Measurements from ENCODE around the gene DLG2.
"Not testable (repeated sequence)": the region's sequence is repeated elsewhere in the genome, so short reads cannot be mapped to it uniquely, and the experiment has no call there.

The DLG2 gene

GRCh38 chr11:83642500-83642899 is 1984.6 kb downstream of the DLG2 start:
- DNase-seq, result no peak

DNA sequence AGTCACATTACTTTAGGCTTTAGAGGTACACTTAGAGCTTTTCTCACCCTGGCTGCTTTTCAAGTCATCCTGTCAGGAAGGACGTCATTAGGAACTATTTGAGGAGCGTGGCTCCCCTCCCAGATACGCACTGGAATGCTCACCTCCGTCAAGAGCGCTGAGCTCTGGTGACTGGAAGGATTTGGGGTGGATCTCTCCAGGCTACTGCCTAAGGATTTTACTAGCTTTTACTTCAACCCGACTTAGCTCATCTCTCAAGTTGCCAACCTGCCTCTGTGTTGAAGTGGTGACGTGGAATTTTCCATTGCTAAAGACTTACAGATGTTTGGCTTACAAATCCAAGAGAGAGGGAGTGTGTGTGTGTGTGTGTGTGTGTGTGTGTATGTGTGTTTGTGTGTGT is 1985.6 kb downstream of the DLG2 start:
- DNase-seq, result no peak

DNA sequence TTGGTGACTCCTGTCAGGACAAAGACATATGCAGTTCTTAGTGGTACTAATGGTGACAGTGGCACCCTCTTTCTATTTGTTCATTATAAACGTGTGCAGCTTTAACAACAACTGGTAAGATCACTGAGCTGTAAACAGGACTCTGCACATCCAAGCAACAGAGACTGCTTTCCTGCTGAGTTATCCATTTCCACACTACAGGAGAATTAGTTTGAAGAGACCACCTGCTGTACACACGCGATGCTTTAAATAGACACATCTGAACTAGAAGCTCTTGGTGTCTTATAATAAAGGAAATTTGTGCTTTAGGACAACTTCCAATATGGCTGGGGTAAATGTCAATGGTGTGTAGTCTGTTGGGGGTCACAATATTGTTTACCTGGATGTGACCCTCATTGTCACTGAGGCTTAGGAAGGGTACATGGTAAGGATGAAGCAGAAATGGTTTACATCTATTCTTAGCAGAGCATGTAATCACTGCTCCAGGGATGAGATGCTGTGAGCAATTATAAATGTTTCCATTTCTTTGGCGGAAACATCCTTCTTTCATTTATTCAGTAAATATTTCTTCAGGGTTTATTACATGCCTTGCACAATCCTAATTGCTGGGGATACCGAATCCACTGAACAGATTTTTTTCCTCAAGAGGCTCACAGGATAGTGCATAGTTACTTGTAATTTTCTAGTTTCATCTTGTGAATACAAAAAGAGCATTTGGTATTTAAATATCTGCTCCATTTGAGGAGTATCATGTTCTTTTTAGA is 1987.0 kb downstream of the DLG2 start:
- DNase-seq, result no peak

- no peak for DNase-seq
Observed at GRCh38 chr11:83635166-83635565, 1992.0 kb downstream of the DLG2 start.

DNA sequence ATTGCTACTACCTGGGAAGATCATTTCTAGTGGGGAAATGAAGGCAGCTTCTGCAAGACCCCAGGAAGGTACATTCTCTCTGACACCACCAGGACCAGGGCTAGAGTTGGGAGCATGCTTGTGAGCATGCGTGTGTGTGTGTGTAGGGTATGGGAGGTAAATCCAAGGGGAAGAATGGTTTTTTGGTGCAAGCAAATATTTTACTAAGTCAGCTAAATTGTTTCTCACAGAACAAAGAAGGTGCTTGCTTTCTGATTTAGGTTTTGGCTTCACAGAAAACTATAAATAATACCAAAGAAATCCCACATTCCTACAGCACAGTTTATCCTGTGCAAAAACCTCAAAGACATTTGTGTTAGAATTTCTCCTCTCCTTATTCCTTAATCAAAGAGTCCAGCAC is 1996.9 kb downstream of the DLG2 start:
- no peak for DNase-seq

GRCh38 chr11:83629775-83630174 is 1997.4 kb downstream of the DLG2 start:
- no peak for DNase-seq

DNA sequence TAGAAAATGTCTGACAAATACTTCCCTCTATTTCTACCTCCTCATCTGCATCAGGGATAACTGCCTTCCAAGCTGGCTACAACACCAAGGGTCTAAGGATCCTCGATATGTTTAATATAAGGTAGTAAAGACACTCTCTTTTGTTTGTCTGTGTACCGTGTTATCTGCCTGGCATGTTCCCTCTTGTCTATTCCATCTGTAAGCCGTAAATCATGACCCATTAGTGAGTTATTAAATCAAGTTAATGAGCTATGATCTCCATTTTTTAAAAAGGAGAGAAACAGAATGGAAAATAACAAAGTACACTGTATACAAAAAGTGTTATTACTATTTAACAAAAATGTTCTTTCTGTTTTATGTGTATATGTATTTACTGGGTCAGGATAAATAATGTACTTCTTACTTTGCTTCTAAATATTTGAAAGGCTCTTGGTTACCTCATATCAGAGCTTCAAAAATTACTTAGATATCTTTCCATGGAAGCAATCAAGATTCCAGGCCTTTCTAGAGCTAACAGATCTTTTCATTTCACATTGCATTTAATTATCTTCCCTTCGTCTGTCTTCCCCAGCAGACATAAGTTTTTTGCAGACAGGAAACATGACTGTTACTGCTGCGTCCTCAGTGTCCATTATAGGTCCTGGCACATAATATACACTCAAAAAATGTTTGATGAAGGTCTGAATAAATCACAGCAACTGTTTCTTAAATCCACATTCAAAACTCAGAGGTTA is 1998.4 kb downstream of the DLG2 start:
- no peak for DNase-seq

- no peak for DNase-seq
Observed at GRCh38 chr11:83625336-83625735, 2001.8 kb downstream of the DLG2 start.

DNA sequence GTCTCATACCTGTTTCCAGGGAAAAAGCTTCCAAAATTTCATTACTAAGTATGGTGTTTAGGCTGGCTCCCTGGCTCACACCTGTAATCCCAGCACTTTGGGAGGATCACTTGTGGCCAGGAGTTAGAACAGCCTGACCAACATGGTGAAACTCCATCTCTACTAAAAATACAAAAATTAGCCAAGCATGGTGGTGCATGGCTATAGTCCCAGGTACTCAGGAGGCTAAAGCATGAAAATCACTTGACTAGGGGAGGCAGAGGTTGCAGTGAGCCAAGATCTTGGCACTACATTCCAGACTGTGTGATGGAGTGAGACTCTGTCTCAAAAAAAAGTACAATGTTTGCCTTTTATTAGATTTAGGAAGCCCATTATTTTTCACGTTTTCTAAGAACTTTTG is 2009.5 kb downstream of the DLG2 start:
- no peak for DNase-seq

DNA sequence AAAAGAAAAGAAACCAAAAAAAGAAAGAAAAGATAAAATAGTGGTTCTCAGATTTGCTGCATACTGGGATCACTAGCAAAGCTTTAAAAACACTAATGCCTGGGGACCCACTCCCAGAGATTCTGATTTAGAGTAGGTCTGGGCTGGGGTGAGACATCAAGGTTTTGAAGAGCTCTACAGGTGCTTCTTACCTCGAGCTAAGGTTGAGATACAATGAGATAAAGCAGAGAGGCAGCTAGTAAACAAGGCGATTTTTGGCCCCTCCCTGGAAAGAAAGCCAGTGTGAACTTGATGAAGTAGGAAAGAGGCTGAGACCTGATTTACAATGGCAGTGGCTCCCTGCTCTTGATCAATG is 2013.4 kb downstream of the DLG2 start:
- DNase-seq, result no peak

DNA sequence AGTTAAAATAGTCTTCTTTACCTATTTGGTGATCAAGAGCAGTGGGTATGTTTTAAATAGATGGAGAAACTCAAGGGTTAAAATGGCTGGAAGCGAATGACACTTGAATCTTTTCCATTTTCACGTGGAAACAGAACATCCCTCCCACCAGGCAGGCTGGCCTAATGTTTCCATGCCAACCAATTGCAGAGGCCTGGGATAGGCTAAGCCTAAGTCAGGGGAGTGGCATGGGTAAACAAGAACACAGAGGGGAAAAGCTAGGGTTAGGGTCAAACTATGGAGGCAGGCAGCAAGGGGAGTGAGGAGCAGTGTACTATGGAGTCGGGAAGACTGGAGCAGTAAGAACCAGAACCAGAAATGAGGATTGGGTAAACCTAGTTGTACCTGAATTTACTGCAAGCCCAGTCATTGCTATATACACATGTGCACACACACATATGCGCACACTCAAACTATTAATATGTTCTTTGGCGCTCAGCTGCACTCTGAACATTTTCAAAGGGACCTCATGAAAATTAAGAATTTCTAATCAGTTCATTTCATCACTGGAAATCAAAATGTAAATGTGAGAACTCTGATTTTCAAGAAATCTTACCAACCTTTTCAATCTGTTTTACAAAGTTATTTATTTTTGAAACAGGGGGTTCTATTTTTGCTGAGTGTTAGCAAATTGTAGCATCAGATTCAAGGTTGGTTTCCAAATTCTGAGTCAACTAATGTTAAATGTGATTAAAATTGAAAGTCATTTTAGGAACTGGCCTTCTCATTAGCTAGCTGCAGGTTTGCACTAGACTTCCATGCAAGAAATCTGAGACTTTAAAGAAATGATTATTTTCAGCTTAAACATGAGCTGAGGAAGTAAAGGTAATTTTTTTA is 2014.0 kb downstream of the DLG2 start:
- DNase-seq, result no peak

- no peak for DNase-seq
Observed at GRCh38 chr11:83611600-83611999, 2015.5 kb downstream of the DLG2 start.

DNA sequence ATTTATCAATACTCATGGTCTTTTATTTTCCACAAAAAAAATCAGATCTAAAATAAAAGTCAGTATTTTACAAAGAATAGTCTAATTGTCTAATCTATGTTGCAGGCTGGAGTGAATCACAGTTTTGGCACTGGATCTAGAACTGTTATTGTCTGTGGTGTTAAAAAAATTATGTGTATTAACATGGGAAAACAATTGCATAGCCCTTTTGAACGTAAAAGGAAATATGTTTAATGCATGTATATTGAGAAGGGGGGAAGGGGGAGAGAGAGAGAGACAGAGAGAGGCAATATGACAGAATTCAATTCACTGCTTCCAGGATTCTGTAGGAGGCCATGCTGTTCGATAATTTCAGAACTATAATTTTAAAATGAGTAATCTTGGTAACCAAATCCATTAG is 2016.1 kb downstream of the DLG2 start:
- DNase-seq, result no peak

- no peak for DNase-seq
Observed at GRCh38 chr11:83609191-83609590, 2018.0 kb downstream of the DLG2 start.

DNA sequence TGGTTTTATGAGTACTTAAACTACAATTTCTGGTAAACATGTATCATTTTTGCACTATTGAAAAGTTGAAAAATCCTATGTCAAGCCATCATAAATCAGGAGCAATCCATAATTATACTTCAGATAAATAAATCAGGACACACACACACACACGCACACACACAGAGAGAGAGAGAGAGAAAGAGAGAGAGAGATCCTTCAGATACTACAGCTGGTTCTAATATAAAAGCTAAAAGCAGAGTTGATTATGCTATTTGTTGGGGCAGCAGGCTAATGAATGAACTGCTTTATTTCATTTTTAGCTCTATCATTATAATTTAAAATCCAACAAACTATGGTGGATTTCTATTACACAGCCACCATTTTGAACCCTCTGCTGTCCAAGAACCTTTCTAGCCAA is 2018.6 kb downstream of the DLG2 start:
- DNase-seq, result no peak

DNA sequence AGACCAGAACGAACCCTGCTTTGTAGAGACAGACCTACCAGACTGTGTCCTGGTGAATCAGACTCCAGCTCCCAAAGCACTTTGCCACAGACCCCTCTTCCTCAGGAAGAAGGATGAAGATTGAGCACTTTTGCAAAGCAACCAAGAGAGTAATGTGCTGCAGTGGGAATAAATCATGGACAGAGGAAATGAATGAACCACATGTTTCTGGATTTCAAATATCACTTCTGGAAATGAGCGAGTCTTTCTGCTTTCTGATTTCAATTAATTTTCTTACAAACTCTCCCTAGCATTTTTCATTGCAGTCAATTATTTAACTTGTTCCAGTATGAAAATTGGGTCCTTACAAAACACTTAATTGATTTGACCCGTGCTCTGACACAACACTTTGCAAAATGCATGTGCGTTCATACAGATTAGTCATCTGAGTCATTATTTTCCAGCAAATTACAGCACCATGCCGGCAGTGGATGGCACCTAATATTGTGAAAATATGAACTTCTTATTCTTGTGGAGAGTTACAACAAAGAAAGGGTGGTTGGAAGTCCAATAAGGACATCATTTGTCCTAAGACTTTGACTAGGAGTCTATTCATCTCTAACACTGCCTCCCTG is 2025.1 kb downstream of the DLG2 start:
- DNase-seq, result no peak

DNA sequence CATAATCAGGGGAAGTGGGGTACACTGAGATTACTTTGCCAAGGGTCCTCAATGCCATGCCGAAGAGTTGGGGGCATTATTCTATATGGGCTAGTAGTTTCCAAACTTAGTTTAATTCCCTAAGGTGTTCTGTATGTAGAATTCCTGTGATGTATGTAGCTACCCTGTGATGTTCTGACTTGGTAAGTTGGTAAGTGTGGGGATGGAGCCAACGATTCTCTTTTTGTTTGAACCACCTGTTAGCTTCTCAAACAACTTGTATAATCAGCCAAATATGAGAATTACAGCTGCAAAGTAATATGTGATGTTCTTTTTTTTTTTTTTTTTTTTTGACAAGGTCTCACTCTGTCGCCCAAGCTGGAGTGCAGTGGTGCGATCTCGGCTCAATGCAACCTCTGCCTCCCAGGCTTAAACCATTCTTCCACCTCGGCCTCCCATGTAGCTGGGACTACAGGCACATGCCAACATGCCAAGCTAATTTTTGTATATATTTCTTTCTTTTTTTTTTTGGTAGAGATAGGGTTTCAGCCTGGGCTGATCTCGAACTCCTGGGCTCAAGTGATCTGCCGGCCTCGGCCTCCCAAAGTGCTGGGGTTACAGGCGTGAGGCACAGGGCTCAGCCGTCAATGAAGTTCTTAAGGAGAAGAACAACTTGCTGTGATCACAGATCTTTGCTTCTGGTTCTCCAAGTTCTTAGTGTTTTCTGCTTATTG is 2025.8 kb downstream of the DLG2 start:
- no peak for DNase-seq

DNA sequence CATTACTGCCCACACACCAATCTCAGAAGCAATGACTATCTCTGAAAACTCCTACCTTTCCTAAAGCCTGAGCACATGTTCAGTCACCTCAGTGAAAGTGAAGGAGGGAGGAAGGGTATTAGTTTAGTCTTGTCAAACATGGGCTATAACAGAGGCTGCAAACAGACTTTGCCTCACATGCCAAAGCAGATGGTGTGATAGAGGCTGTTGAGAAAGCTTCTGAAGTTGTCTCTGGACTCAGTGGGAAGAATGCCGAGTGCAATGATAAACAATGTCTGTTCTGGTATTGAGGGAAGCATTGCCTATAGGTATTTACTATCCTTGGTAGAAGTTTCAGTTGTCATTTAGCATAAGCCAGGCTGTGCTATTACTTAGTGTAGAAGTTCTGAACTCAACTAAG is 2026.5 kb downstream of the DLG2 start:
- DNase-seq, result no peak

GRCh38 chr11:83599066-83599465 is 2028.1 kb downstream of the DLG2 start:
- no peak for DNase-seq

DNA sequence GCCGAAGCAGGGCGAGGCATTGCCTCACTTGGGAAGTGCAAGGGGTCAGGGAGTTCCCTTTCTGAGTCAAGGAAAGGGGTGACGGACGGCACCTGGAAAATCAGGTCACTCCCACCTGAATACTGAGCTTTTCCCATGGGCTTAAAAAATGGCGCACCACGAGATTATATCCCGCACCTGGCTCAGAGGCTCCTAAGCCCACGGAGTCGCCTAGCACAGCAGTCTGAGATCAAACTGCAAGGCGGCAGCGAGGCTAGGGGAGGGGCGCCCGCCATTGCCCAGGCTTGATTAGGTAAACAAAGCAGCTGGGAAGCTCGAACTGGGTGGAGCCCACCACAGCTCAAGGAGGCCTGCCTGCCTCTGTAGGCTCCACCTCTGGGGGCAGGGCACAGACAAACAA is 2039.3 kb downstream of the DLG2 start:
- DNase-seq, result not testable (repeated sequence)

DNA sequence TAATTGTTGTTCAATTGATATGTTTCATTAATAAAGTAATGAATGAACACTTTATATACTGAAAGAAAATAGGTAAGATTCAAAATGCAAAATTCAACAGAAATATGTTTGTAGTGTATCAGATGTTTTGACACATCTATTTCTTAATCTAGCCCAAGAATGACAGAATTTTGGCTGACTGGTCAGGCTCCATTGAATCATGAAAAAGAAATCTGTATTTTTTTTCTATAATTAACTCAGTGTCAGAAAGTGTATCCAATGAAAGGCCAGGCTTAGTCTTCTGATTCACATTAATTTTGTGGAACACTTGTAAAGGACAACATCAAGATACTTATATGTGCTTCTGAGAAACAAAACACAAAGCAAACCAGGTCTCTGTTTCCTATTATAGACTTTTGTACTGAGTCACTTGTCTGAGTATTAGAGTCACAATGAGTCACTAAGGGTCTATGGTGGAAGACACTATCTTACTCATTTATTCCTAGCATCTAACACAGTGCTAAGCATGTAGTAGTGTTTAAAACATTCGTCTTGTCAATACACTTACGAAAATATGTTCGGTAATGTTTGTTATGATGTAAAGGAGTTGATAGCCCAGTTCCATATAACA is 2043.3 kb downstream of the DLG2 start:
- DNase-seq, result no peak

GRCh38 chr11:83574519-83574918 is 2052.6 kb downstream of the DLG2 start:
- DNase-seq, result no peak

All from activated CD4-positive, alpha-beta T cell treated with anti-CD3 and anti-CD28 coated beads, Interleukin-2, amount 50 U/mL, for 1 hour (primary cell).